Tibial artery (tissue), 4 donors: Measurements from ENCODE around the gene CTNND2.

Experiments used
- DNase-seq, 2 donors: peaks; one replicate each; pipeline ENCODE4 v3.0.0-alpha.2; 2019
- H3K27ac ChIP-seq, 2 donors: fragments of 200-600 bp; sonication (generic) in 1 of 2; 1 replicate in 1 of 2; 2 replicates in 1 of 2; pipeline ENCODE4 v1.5.1; 2018 to 2019; ENCODE audit warnings: mild to moderate bottlenecking in 1 of 2
- H3K27me3 ChIP-seq, 2 donors: fragments of 200-600 bp; sonication (generic) in 1 of 2; one replicate each; pipeline versions ENCODE4 v1.5.1 to v1.6.0; 2016 to 2019
- H3K36me3 ChIP-seq, 3 donors: fragments of 200-600 bp; sonication (generic) in 2 of 3; one replicate each; pipeline ENCODE4 v1.5.1; 2016 to 2019; ENCODE audit warnings: mild to moderate bottlenecking in 2 of 3
- H3K4me1 ChIP-seq, 4 donors: fragments of 200-600 bp; sonication (generic) in 2 of 4; 1 replicate in 3 of 4; 2 replicates in 1 of 4; pipeline ENCODE4 v1.5.1; 2016 to 2019
- H3K4me3 ChIP-seq, 2 donors: fragments of 200-600 bp; sonication (generic) in 1 of 2; 1 replicate in 1 of 2; 2 replicates in 1 of 2; pipeline ENCODE4 v1.5.1; 2018 to 2019; ENCODE audit warnings: mild to moderate bottlenecking in 2 of 2
- H3K9me3 ChIP-seq, 3 donors: fragments of 200-600 bp; sonication (generic) in 1 of 3; one replicate each; pipeline ENCODE4 v1.5.1; 2016 to 2019
- CTCF ChIP-seq, 2 experiments: fragments of 200-600 bp in 1 of 2; fragments of 450-650 bp in 1 of 2; IDR thresholded peaks; one replicate each; pipeline ENCODE4 v1.5.1; 2017 to 2019; ENCODE audit warnings: antibody characterized with exemption in 2 of 2, mild to moderate bottlenecking in 1 of 2, moderate library complexity in 1 of 2
- intact Hi-C: fragments of 100-400 bp; cut with DNase I; formaldehyde crosslinking; loops from one replicate; pipeline ENCODE4 v1.15.0; 2023; ENCODE audit warnings: low total_unique reads

Gene CTNND2

DNA sequence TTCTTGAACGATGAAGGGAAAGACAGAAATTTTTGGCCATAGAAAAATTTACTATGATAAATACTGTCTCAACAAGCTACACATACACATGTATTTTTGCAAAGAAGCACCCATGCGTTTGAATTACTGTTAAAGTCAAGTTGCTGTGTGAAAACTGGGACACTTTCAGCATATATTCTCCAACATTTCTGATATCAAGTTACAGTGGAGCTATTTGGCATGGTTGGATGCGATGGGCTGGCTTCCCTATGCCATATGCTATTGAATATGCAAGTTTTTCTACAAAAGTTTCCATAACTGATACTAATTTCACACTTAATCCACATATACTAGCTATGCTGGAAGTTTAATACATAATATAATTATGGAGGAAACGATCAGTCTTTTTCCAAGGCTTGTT is 381.4 kb downstream of the CTNND2 start:
- intact Hi-C loops, result no loop called here
- Histone ChIP-seq H3K27me3 (no peaks in the 10 kb centered on the region), H3K4me3 (no peak overlapping the region), H3K4me1 (no peaks in the 10 kb centered on the region), H3K9me3 (no peaks in the 10 kb centered on the region), H3K36me3 (no peaks in the 10 kb centered on the region), H3K27ac (no peak overlapping the region)
- no peak for DNase-seq
- no peak for TF ChIP-seq CTCF (IDR thresholded peaks at IDR 0.05)

GRCh38 chr5:11520241-11520930 is 383.9 kb downstream of the CTNND2 start:
- TF ChIP-seq CTCF (IDR thresholded peaks at IDR 0.05), result no peak

DNA sequence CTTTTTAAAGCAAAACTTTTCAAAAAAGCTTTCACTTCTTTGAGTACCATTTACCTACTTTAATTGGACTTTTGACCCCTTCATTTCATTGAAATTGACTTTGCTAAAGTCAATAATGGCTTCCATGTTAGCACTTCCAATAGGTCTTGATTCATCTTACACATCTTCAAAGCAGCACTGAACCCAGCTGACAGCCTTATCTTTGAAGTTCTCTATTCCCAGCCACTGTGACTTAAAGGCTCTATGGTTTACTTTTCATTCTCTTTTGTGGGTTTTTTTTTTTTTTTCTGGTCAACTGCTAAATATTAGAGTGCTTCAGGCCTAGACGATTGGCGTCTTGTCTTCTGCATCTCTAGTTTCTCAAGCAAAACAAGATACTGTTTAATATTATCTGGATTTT is 385.0 kb downstream of the CTNND2 start:
- Histone ChIP-seq H3K4me3 (no peak overlapping the region), H3K27ac (no peak overlapping the region), H3K27me3 (no peaks in the 10 kb centered on the region), H3K9me3 (no peaks in the 10 kb centered on the region), H3K36me3 (no peaks in the 10 kb centered on the region), H3K4me1 (no peaks in the 10 kb centered on the region)
- intact Hi-C loops, result no loop called here
- DNase-seq, result no peak
- no peak for TF ChIP-seq CTCF (IDR thresholded peaks at IDR 0.05)

More at GRCh38 chr5:11520241-11520930, 383.9 kb downstream of the CTNND2 start:
- no peak for DNase-seq
- no peak overlapping the region for H3K27ac ChIP-seq
- no peak overlapping the region for H3K4me3 ChIP-seq
- H3K36me3 ChIP-seq, result no peaks in the 10 kb centered on the region
- no peaks in the 10 kb centered on the region for H3K4me1 ChIP-seq
- intact Hi-C loops, result no loop called here
- H3K9me3 ChIP-seq, result no peaks in the 10 kb centered on the region
- H3K27me3 ChIP-seq, result no peaks in the 10 kb centered on the region

DNA sequence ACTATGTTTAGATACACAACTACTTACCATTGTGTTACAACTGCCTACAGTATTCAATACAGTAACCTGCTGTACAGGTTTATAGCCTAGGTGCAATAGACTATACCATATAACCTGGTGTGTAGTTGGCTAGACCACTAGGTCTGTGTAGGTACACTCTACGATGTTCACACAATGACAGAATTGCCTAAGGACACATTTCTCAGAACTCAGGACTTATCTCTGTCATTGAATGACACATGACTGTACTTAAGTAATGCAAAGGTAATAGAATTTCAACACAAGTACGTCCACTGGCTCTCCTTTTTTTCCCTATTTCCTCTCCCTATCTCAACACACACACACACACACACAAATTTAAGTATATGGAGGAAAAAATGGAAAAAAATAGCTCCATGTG is 385.6 kb downstream of the CTNND2 start:
- intact Hi-C loops, result no loop called here
- DNase-seq, result no peak

DNA sequence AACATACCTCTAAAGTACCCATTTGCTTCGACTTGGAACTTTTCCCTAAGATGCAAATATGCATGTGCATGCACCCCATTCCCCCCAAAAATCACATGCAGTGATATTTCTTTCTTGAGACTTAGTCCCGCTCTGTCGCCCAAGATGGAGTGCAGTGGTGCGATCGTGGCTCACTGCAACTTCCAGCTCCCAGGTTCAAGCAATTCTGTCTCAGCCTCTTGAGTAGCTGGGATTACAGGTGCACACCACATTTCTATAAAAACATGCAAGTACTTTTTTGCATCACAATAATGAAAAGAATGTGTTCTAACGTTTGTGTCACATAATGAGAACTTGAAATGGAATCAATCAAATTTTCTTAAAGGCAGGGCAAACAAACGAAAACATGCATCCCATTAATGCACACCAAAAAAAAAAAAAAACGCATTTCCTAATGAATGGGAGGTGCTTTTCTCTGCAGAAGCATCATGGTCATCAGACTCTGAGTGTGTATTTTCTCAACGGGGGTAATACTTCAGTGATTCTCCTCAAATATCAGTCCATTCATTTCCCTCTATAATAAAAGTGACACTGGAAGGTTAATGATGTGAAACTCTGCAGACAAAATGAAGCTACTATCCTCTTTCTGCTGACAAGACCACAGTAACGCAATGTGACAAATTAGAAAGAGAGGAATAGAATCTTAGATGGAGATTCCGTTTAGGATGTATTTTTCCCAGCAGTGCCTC is 389.4 kb downstream of the CTNND2 start:
- Histone ChIP-seq H3K36me3 (no peaks in the 10 kb centered on the region), H3K4me3 (no peak overlapping the region), H3K27ac (no peak overlapping the region), H3K27me3 (no peaks in the 10 kb centered on the region), H3K4me1 (no peaks in the 10 kb centered on the region), H3K9me3 (no peaks in the 10 kb centered on the region)
- TF ChIP-seq CTCF (IDR thresholded peaks at IDR 0.05), result no peak
- intact Hi-C loops, result no loop called here
- DNase-seq, result no peak

More for the DNA sequence above, 385.6 kb downstream of the CTNND2 start:
- TF ChIP-seq CTCF (IDR thresholded peaks at IDR 0.05), result no peak
- H3K4me1 ChIP-seq, result no peaks in the 10 kb centered on the region
- H3K4me3 ChIP-seq, result no peak overlapping the region
- no peaks in the 10 kb centered on the region for H3K9me3 ChIP-seq
- no peaks in the 10 kb centered on the region for H3K27me3 ChIP-seq
- H3K27ac ChIP-seq, result no peak overlapping the region
- H3K36me3 ChIP-seq, result no peaks in the 10 kb centered on the region
